ENCODE measurements around the gene CENPT.

GRCh38 chr16:67885545-67885944, 38.1 kb upstream of the CENPT start:
- TF ChIP-seq ZNF207 (IDR thresholded peaks at IDR 0.05; ENCODE audit: borderline replicate concordance) (no peak), NFIC (IDR thresholded peaks at IDR 0.05; ENCODE audit: low read depth, low read length) (no peak), CTCF (IDR thresholded peaks at IDR 0.05 in 2 of 3, conservative IDR thresholded peaks at IDR 0.05 in 1 of 3; ENCODE audit: control insufficient read depth in 2 of 3, extremely low read depth in 1 of 3, insufficient read depth in 1 of 3, low read depth in 3 of 3, low read length in 3 of 3) (no peak), ZNF274 (IDR thresholded peaks at IDR 0.05; ENCODE audit: insufficient read depth, insufficient read length) (no peak), MAX (IDR thresholded peaks at IDR 0.05; ENCODE audit: low read depth, low read length) (no peak), STAT3 (IDR thresholded peaks at IDR 0.05; ENCODE audit: low read depth, low read length) (no peak)

Data from GM12878 (cell line).